HG03025 (cell line): ENCODE data around the gene MUC22.

Experiments
- ATAC-seq: cut with Tn5 transposase; IDR thresholded peaks from one replicate; pipeline ENCODE4 v1.9.1; 2021; ENCODE audit warnings: mild to moderate bottlenecking, moderate library complexity; ENCODE audit not compliant: unreplicated experiment, low FRiP score

Gene MUC22

DNA sequence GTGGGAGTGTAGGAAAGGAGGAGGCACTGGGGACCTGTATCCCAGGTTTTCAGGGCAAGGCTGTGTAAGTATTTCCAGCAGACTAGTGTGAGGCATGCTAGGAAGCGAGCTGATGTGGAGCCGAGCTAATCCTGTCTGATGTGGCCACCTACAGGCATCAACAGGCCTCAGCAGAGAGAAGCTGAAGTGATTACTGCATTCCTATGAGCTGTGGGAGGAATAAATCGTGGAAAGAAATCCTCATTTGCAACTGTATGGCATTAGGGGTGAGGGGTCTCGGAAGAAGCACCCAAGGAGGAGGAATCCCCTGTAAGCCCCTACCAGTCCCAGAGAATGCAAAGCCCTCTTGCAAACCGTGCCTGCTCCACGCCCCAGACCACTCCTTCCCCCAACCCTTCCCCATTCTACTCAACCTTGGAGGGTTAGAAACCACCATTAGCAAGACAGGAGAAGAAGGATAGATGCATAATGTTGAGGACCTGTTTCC, 60.5 kb downstream of the MUC22 start:
- no peak for ATAC-seq

DNA sequence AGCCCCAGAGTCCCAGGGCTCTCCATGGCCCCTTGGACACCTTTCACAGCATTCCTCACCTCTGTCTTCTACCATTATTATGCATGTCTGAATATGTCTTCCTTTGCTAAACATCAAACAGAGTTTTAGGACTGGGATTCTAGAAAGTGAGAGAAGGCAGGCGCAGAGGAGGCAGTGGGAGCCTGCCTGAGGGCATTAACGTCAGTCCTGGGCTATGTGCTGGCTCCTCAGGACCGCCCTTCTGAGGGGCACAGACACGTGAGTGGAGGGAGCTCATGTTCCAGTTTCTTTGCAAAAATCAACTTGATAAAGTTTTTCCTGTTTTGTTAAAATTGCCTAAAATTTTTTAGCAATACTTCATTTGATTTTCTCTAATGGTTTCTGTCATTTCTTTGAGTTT, 64.1 kb downstream of the MUC22 start:
- no peak for ATAC-seq

DNA sequence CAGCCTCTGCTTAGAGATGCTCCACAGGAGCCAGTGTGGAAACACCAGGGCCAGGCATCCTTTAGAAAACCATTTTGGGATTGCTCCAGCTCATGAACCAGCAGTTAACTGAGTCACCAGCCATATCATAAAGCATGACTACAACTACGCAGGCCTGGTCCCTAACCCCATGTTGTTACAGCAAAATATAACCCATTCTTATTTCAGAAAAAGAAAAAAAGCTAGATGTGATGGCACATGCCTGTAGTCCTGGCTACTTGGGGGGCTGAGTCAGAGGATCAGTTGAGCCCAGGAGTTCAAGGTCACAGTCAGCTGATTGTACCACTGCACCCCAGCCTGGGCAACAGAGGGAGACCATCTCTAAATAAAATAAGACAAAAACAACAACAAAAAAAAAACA, 65.3 kb downstream of the MUC22 start:
- no peak for ATAC-seq

GRCh38 chr6:31076611-31077010, 66.3 kb downstream of the MUC22 start:
- ATAC-seq = no peak

GRCh38 chr6:31079656-31080261, 69.5 kb downstream of the MUC22 start:
- no peak for ATAC-seq

GRCh38 chr6:31081872-31082271, 71.6 kb downstream of the MUC22 start:
- no peak for ATAC-seq

DNA sequence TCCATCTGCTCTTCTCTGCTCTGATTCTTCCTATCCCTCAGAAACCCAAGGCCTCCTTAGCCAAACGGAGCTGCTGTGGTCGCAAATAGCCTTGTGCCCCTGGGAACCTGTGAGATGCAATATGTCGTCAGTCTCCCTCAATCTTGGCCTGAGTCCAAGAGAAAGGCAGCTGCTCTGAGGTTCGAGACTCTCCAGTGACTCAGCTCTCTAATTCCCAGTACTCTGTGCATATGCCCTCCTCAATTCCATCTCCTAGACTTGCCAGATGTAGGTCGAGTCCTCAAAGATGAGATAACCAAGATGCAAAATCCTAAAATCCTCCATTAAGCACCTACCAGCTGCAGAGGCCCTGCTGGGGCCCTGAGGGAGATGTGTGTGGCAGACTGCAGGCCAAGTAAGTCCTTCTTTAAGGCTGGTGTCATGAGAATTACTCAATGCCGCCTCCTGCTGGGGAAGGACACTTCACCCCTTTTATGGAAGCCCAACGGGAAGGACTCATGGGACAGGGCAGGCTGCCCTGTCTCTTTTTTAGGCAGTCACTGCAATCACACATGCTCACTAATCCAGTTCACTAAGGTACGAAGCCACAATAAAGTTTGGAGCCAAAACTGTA, 73.6 kb downstream of the MUC22 start:
- ATAC-seq = no peak
